ENCODE results near the gene NOP10. TPM values are rescaled to one million over a fixed set of nuclear protein-coding genes. Genes with fewer than 3 reads are reported as not detected.

NOP10 gene
- total and polyA plus RNA-seq, 12 donors: 136 to 353 (median 172) TPM

DNA sequence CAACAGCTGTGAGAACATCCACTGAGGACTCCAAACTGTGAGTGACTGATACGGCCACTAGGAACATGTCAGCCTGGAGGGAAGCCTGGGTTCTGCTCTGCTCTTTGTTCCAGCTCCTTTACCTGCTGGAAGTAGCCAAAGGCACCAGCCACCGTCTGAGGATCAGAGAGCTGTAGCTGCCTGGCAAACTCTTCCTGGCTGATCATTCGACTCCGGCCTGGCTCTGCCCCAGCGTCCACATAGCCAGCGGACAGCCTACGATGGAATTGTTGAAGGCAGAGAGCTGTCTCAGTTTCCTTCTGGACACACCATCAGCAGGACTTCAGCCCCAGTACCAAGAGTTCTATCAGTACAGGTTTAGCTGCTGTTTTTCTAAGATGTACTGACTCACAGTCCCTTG lies 18.3 kb upstream of the NOP10 start:
- no peak overlapping the region for H3K4me3 ChIP-seq
- WGBS, 4 donors: 91 to 95% (median 93%) methylated on average over 6 to 7 of the region's 7 CpGs
- H3K27ac ChIP-seq: no peak overlapping the region
- H3K9me3 ChIP-seq (replicated peaks in 1 of 3): no peaks in the 10 kb centered on the region
- peaks cover 0 to 5% of the 10 kb centered on the region in 2 donors for H3K4me1 ChIP-seq (replicated peaks in 1 of 2)
- TF ChIP-seq POLR2A (IDR thresholded peaks at IDR 0.05): no peak
- TF ChIP-seq, protein P1, sequence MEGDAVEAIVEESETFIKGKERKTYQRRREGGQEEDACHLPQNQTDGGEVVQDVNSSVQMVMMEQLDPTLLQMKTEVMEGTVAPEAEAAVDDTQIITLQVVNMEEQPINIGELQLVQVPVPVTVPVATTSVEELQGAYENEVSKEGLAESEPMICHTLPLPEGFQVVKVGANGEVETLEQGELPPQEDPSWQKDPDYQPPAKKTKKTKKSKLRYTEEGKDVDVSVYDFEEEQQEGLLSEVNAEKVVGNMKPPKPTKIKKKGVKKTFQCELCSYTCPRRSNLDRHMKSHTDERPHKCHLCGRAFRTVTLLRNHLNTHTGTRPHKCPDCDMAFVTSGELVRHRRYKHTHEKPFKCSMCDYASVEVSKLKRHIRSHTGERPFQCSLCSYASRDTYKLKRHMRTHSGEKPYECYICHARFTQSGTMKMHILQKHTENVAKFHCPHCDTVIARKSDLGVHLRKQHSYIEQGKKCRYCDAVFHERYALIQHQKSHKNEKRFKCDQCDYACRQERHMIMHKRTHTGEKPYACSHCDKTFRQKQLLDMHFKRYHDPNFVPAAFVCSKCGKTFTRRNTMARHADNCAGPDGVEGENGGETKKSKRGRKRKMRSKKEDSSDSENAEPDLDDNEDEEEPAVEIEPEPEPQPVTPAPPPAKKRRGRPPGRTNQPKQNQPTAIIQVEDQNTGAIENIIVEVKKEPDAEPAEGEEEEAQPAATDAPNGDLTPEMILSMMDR (IDR thresholded peaks at IDR 0.05): no peak
- no peak for DNase-seq
- intact Hi-C loops (cut with DNase I): loop anchor here (10.0 kb wide), 3 partner anchors 116 to 296 kb away; no protein-coding TSS in a partner anchor
- H3K36me3 ChIP-seq (replicated peaks in 1 of 2): peaks cover 0 to 4% of the 10 kb centered on the region in 2 donors
- H3K27me3 ChIP-seq: no peaks in the 10 kb centered on the region

DNA sequence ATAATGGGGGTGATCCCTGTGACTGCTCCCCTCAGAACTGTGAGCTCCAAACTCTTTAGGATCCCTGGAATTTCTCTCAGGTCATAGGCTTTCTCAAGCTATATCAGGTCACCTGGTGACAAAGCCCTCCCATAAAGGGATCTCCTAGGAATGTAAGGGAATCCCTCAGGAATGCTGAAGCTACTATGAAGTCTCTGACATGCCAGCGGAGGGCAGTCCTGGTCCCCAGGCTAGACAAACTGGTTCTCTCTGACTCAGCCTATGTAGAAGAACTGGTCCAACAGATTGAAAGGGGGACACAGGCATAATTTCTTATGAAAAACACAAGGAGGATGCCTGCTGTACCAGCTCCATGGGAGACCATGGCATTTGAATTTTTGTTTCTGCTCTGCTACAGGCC lies 17.4 kb upstream of the NOP10 start:
- no peak for DNase-seq
- intact Hi-C loops (cut with DNase I): loop anchor here (10.0 kb wide), 3 partner anchors 115 to 295 kb away; no protein-coding TSS in a partner anchor
- no peak for TF ChIP-seq POLR2A (IDR thresholded peaks at IDR 0.05)
- TF ChIP-seq, protein P1 (IDR thresholded peaks at IDR 0.05): no peak
- no peaks in the 10 kb centered on the region for H3K27me3 ChIP-seq
- H3K4me1 ChIP-seq (replicated peaks in 1 of 2): no peaks in the 10 kb centered on the region
- WGBS, 4 donors: 96 to 100% (median 100%) methylated on average over 1 of the region's 1 CpG
- peaks cover 0 to 4% of the 10 kb centered on the region in 2 donors for H3K36me3 ChIP-seq (replicated peaks in 1 of 2)
- no peaks in the 10 kb centered on the region for H3K9me3 ChIP-seq (replicated peaks in 1 of 3)
- no peak overlapping the region for H3K4me3 ChIP-seq
- H3K27ac ChIP-seq: no peak overlapping the region

DNA sequence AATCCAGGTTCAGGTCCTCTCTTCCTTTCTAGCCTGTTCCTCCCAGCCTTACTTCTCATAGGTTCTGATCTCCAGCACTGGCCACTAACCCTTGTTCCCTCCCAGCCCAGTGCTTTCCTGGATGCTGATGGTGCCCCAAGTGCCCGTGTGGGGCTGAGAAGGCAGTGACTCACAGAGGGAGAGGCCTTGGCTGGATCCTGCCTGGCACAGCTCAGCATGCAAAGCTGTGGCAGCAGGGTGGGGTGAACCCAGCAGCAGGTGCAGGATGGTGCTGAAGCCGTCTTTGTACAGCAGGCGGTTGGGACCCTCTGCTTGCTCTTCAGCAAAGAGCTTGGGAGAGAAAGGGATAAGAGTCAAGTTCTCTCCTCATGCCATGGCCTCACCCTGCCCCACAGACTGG lies 16.5 kb upstream of the NOP10 start:
- WGBS, 4 donors: 43 to 73% (median 57%) methylated on average over 3 of the region's 3 CpGs
- intact Hi-C loops (cut with DNase I): no loop called here
- TF ChIP-seq, protein P1 (IDR thresholded peaks at IDR 0.05): no peak
- TF ChIP-seq POLR2A (IDR thresholded peaks at IDR 0.05): no peak
- Histone ChIP-seq H3K9me3 (replicated peaks in 1 of 3) (no peaks in the 10 kb centered on the region), H3K27ac (no peak overlapping the region), H3K27me3 (no peaks in the 10 kb centered on the region), H3K36me3 (replicated peaks in 1 of 2) (peaks cover 0 to 4% of the 10 kb centered on the region in 2 donors), H3K4me3 (no peak overlapping the region), H3K4me1 (replicated peaks in 1 of 2) (no peaks in the 10 kb centered on the region)
- peak in 6 of 7 donors; percentile 31 to 64 (median 51) for DNase-seq

DNA sequence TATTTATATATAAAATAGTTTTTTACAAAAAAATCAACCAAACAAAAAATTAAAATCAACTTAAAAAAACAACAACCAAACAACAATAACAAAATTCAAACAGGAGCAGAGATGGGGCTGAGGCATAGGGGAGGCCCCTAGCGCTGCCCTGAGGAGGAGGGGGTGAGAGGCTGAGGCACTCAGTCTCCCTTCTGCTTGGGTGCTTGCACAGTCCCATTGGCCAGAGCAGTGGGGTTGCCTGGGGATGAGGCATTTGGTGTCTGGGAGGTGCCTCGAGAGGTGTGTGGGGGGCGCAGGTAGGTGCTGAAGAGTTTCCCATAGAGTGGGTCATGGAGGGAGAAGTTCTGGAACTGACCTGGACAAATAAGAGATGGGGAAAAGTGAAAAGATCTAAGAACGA lies 16.0 kb upstream of the NOP10 start:
- intact Hi-C loops (cut with DNase I): no loop called here
- Histone ChIP-seq H3K9me3 (replicated peaks in 1 of 3) (no peaks in the 10 kb centered on the region), H3K4me3 (no peak overlapping the region), H3K27ac (no peak overlapping the region), H3K36me3 (replicated peaks in 1 of 2) (peaks cover 0 to 4% of the 10 kb centered on the region in 2 donors), H3K4me1 (replicated peaks in 1 of 2) (no peaks in the 10 kb centered on the region), H3K27me3 (no peaks in the 10 kb centered on the region)
- DNase-seq: no peak
- TF ChIP-seq, protein P1 (IDR thresholded peaks at IDR 0.05): no peak
- TF ChIP-seq POLR2A (IDR thresholded peaks at IDR 0.05): no peak
- WGBS, 4 donors: 86 to 97% (median 96%) methylated on average over 4 of the region's 4 CpGs

All from adrenal gland (tissue), 12 donors.